ENCODE data around the gene CAMK1D.

DNA sequence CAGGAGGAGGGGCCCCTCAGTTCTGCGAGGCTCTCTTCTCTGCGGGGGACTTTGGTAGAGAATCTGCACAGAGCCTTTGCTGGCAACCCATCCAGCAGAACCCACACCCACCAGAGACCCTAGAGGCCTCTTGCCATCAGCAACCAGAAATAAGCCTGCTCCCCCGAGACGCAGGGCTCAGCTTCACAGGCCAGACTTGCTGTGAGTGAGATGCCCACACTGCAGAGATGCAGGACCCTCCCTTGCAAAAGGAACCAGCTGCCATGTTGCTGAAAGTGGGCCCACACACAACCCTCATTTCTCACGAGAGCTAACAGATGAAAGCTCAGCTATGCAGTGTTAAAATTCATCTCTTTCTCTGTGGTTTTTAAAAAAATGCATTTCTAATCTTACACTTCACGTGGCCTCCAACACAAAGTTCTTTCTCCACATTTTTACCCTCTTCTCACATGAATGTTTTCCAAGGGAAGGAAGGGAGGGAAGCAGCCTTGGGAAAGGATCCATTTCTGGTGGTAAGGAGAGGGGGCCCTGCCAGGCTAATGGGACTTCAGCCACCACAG, 480.6 kb downstream of the CAMK1D start:
- TF ChIP-seq POLR2A (IDR thresholded peaks at IDR 0.05), result no peak
- TF ChIP-seq CTCF (IDR thresholded peaks at IDR 0.05), result no peak

All from breast epithelium (tissue), 3 donors.